Esophagus squamous epithelium (tissue), 5 donors: ENCODE results near the gene REPS2. TPM values are rescaled to one million over a fixed set of nuclear protein-coding genes. Genes with fewer than 3 reads are reported as not detected.

Source experiments
- DNase-seq: peaks from one replicate; lab custom pipeline; 2025; lab: John Stamatoyannopoulos, UW
- H3K27ac ChIP-seq, 4 donors: fragments of 200-600 bp; sonication (generic); one replicate each; pipeline ENCODE4 v1.5.1; 2016 to 2019; ENCODE audit warnings: mild to moderate bottlenecking in 1 of 4
- H3K27me3 ChIP-seq, 4 donors: fragments of 200-600 bp; sonication (generic); 1 replicate in 3 of 4; 2 replicates in 1 of 4; pipeline versions ENCODE4 v1.5.1 to v1.6.0; 2017 to 2021; ENCODE audit warnings: antibody characterized with exemption in 1 of 4
- H3K36me3 ChIP-seq, 3 donors: fragments of 200-600 bp; sonication (generic); one replicate each; pipeline ENCODE4 v1.5.1; 2016 to 2019
- H3K4me1 ChIP-seq, 3 donors: fragments of 200-600 bp; sonication (generic); one replicate each; pipeline ENCODE4 v1.5.1; 2017 to 2019
- H3K4me3 ChIP-seq, 4 donors: fragments of 200-600 bp; sonication (generic); 1 replicate in 3 of 4; 2 replicates in 1 of 4; pipeline ENCODE4 v1.5.1; 2016 to 2019; ENCODE audit warnings: mild to moderate bottlenecking in 2 of 4, moderate library complexity in 1 of 4
- H3K9me3 ChIP-seq, 3 donors: fragments of 200-600 bp; sonication (generic); one replicate each; pipeline ENCODE4 v1.5.1; 2016 to 2019
- POLR2A ChIP-seq, 4 donors: fragments of 450-650 bp; IDR thresholded peaks; one replicate each; pipeline ENCODE4 v1.6.1; 2017; ENCODE audit warnings: antibody characterized with exemption in 4 of 4, mild to moderate bottlenecking in 4 of 4, moderate library complexity in 3 of 4
- WGBS, 2 donors: methylation state at CpG; one replicate each; pipeline ENCODE4 v1.1.5; 2018; 5-methylcytosine and 5-hydroxymethylcytosine counted together
- intact Hi-C: fragments of 100-400 bp; cut with DNase I; formaldehyde crosslinking; loops from one replicate; pipeline ENCODE4 v1.15.0; 2022
- total RNA-seq, 4 donors: library from RNA; depleted of rRNA; stranded (reverse); fragments of >200 nt; gene quantifications; one replicate each; pipeline ENCODE4 v1.1.0, GENCODE V29; 2016
- TF ChIP-seq, protein P1 (sequence below), 6 experiments: fragments of 450-650 bp in 4 of 6; fragments of 200-600 bp in 2 of 6; sonication (generic) in 2 of 6; IDR thresholded peaks; one replicate each; pipeline ENCODE4 v1.5.1; 2016 to 2019; ENCODE audit warnings: antibody characterized with exemption in 6 of 6, mild to moderate bottlenecking in 4 of 6, moderate library complexity in 4 of 6
- donor health status: DM: yes; HTN: yes; CAD: no.

The REPS2 gene
- total RNA-seq, 4 donors from 2014 or later: 0.97 to 12.8 (median 3.0) TPM

DNA sequence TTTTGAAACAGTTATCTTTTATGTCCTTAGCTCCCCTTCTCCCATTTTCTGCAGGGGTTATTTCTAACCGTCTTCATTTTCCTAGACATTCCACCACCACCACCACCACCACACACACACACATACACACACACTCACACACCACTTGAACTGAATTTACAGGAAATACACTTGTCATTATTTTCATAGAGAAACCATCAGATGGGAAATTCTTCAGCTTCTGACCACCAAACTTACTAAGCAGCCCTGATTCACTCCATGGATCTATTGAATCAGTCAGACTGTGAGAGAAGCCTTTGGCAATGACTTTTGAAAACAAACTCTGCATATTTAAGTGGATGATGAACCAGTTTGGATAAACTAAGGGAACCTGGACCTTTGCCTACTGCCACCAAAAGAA lies 218.5 kb downstream of the REPS2 start:
- H3K4me1 ChIP-seq: no peaks in the 10 kb centered on the region
- 76 to 92% methylated on average over 1 of the region's 1 CpG for WGBS, 2 donors
- intact Hi-C loops: no loop called here
- DNase-seq: no peak
- H3K9me3 ChIP-seq: peaks cover 0 to 27% (median 0%) of the 10 kb centered on the region in 3 donors
- no peaks in the 10 kb centered on the region for H3K36me3 ChIP-seq
- no peaks in the 10 kb centered on the region for H3K27me3 ChIP-seq
- H3K4me3 ChIP-seq: no peak overlapping the region
- H3K27ac ChIP-seq: no peak overlapping the region
- TF ChIP-seq POLR2A (IDR thresholded peaks at IDR 0.05): no peak
- TF ChIP-seq, protein P1, sequence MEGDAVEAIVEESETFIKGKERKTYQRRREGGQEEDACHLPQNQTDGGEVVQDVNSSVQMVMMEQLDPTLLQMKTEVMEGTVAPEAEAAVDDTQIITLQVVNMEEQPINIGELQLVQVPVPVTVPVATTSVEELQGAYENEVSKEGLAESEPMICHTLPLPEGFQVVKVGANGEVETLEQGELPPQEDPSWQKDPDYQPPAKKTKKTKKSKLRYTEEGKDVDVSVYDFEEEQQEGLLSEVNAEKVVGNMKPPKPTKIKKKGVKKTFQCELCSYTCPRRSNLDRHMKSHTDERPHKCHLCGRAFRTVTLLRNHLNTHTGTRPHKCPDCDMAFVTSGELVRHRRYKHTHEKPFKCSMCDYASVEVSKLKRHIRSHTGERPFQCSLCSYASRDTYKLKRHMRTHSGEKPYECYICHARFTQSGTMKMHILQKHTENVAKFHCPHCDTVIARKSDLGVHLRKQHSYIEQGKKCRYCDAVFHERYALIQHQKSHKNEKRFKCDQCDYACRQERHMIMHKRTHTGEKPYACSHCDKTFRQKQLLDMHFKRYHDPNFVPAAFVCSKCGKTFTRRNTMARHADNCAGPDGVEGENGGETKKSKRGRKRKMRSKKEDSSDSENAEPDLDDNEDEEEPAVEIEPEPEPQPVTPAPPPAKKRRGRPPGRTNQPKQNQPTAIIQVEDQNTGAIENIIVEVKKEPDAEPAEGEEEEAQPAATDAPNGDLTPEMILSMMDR (IDR thresholded peaks at IDR 0.05): no peak

DNA sequence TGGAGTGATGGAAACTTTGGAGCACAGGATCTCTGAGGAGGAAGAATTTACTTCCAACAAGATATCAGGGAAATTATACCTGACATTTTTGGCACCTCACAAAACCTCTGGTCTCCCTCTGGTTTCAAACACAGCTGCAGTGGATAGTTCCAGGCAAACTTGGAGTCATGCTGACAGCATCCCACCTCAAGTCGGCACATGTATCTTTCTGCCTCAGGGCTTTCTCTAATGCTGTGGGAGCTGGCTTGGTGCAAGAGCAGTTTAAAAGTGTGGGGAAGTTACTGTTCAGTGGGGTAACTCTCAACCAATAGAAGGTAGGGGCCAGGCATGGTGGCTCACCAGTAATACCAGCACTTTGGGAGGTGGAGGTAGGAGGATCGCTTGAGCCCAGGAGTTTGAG lies 221.5 kb downstream of the REPS2 start:
- no peak overlapping the region for H3K4me3 ChIP-seq
- intact Hi-C loops: no loop called here

DNA sequence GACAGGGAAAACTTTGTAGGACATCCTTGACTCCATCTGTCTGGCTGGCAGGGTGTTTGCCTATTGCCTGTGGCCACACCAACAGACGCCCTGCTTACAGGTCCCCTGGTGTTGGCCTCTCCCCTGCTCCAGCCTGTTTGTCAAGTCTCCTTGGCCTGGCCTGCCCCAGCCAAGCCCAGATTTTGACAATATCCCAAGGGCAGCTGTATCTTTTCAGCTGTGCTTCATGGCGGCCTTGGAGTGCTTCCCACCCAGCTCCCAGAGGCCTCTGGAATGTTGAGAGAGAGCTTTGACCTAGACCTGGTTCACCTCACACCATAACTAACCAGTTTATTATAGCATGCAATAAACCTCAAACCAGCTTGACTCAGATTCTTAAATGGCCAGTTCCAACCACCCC lies 224.5 kb downstream of the REPS2 start:
- no peaks in the 10 kb centered on the region for H3K9me3 ChIP-seq
- intact Hi-C loops: no loop called here
- no peak for DNase-seq
- H3K4me1 ChIP-seq: no peaks in the 10 kb centered on the region
- no peaks in the 10 kb centered on the region for H3K27me3 ChIP-seq
- no peak for TF ChIP-seq POLR2A (IDR thresholded peaks at IDR 0.05)
- no peaks in the 10 kb centered on the region for H3K36me3 ChIP-seq
- no peak overlapping the region for H3K27ac ChIP-seq
- H3K4me3 ChIP-seq: no peak overlapping the region
- 33 to 58% methylated on average over 1 to 2 of the region's 2 CpGs for WGBS, 2 donors

More for the DNA sequence above, 221.5 kb downstream of the REPS2 start:
- Histone ChIP-seq H3K27ac (no peak overlapping the region), H3K4me1 (no peaks in the 10 kb centered on the region), H3K27me3 (no peaks in the 10 kb centered on the region), H3K9me3 (peaks cover 0 to 15% (median 0%) of the 10 kb centered on the region in 3 donors), H3K36me3 (no peaks in the 10 kb centered on the region)
- TF ChIP-seq POLR2A (IDR thresholded peaks at IDR 0.05): no peak
- TF ChIP-seq, protein P1 (IDR thresholded peaks at IDR 0.05): no peak
- no peak for DNase-seq
- 97 to 100% methylated on average over 1 to 2 of the region's 2 CpGs for WGBS, 2 donors

DNA sequence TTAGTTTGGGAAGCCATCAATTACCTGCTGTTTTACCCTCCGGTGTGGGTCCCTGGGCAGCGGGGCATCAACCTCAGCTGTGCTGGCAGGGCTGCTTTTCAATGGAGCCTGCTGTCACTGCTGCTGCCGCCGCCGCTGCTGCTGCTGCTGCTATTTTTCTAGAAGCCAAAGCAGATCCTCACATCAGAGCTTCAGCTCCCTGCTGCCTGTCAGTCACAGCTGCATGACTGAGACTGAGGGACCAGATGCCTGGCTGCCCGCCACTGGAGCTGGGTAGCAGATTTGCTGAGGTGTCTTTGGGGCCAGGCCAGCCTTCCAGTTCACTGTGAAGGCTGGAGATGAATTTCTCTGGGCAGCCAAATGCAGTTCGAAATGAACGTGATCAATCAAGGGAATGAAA lies 228.2 kb downstream of the REPS2 start:
- Histone ChIP-seq H3K27me3 (no peaks in the 10 kb centered on the region), H3K4me3 (no peak overlapping the region), H3K4me1 (no peaks in the 10 kb centered on the region), H3K36me3 (no peaks in the 10 kb centered on the region), H3K9me3 (no peaks in the 10 kb centered on the region), H3K27ac (no peak overlapping the region)
- TF ChIP-seq, protein P1 (IDR thresholded peaks at IDR 0.05): no peak
- no peak for TF ChIP-seq POLR2A (IDR thresholded peaks at IDR 0.05)
- WGBS, 2 donors: 57 to 80% methylated on average over 2 to 3 of the region's 8 CpGs
- DNase-seq: no peak
- intact Hi-C loops: no loop called here

DNA sequence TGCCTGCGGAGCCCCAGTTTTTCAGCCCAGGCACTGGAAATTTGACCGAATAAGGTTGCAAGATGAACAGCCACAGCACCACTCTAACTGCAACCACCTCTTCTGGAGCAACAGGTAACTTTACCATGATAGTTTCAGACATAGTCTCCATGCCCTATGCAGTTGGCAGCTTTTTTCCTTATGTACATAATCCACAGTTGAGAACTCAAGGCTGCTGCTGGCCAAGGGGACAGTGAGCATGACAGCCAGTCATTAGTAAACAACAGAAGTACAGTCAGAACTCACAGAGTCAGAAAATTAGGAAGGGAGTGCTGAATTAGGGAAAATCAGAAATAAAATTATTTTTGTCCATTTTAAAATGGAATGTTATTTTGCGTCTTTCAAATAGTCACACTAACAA lies 235.9 kb downstream of the REPS2 start:
- no peak overlapping the region for H3K4me3 ChIP-seq
- WGBS, 2 donors: 81 to 94% methylated on average over 1 to 2 of the region's 3 CpGs
- intact Hi-C loops: no loop called here
- H3K4me1 ChIP-seq: no peaks in the 10 kb centered on the region
- H3K36me3 ChIP-seq: no peaks in the 10 kb centered on the region
- H3K27me3 ChIP-seq: no peaks in the 10 kb centered on the region
- no peaks in the 10 kb centered on the region for H3K9me3 ChIP-seq
- TF ChIP-seq, protein P1 (IDR thresholded peaks at IDR 0.05): no peak
- TF ChIP-seq POLR2A (IDR thresholded peaks at IDR 0.05): no peak
- no peak for DNase-seq
- H3K27ac ChIP-seq: no peak overlapping the region

DNA sequence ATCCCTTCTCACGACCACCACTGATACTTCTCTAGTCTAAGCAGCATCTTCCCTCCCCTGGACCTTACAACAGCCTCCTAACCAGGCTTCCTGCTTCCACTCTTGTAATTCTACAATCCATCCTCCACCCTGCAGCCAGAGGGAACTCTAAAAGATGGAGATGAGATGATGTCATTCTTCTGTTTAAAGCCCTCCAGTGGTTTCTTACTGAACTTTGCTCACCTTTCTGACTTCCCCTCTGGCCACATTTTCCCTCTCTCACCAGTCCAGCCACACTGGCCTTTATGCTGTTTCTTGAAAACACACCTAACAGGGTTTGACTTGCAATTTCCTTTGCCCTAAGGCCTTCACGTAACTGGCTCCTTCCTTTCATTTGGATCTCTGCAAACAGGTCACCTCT lies 237.1 kb downstream of the REPS2 start:
- no peak overlapping the region for H3K27ac ChIP-seq
- TF ChIP-seq POLR2A (IDR thresholded peaks at IDR 0.05): no peak
- TF ChIP-seq, protein P1 (IDR thresholded peaks at IDR 0.05): no peak
- DNase-seq: no peak
- H3K9me3 ChIP-seq: no peaks in the 10 kb centered on the region
- H3K4me3 ChIP-seq: no peak overlapping the region
- 58 to 79% methylated on average over 2 of the region's 2 CpGs for WGBS, 2 donors
- H3K4me1 ChIP-seq: no peaks in the 10 kb centered on the region
- H3K27me3 ChIP-seq: no peaks in the 10 kb centered on the region
- no peaks in the 10 kb centered on the region for H3K36me3 ChIP-seq
- intact Hi-C loops: no loop called here
